CD4-positive, alpha-beta T cell treated with Interleukin-12 subunit alpha and Interleukin-12 subunit beta, for 1 hour (primary cell): Measurements from ENCODE around the gene GLOD4.
A peak's percentile ranks its signal among the peaks of the same experiment; 100 is the strongest.
"Not testable (repeated sequence)": the region's sequence is repeated elsewhere in the genome, so short reads cannot be mapped to it uniquely, and the experiment has no call there.

Source experiments
- DNase-seq: peaks from one replicate; pipeline ENCODE4 v3.0.0-alpha.2; 2020

GLOD4 gene

GRCh38 chr17:802481-802880 is 20.4 kb upstream of the GLOD4 start:
- no peak for DNase-seq

- DNase-seq = no peak
These were observed 19.6 kb upstream of the GLOD4 start for GRCh38 chr17:801660-802059.

DNA sequence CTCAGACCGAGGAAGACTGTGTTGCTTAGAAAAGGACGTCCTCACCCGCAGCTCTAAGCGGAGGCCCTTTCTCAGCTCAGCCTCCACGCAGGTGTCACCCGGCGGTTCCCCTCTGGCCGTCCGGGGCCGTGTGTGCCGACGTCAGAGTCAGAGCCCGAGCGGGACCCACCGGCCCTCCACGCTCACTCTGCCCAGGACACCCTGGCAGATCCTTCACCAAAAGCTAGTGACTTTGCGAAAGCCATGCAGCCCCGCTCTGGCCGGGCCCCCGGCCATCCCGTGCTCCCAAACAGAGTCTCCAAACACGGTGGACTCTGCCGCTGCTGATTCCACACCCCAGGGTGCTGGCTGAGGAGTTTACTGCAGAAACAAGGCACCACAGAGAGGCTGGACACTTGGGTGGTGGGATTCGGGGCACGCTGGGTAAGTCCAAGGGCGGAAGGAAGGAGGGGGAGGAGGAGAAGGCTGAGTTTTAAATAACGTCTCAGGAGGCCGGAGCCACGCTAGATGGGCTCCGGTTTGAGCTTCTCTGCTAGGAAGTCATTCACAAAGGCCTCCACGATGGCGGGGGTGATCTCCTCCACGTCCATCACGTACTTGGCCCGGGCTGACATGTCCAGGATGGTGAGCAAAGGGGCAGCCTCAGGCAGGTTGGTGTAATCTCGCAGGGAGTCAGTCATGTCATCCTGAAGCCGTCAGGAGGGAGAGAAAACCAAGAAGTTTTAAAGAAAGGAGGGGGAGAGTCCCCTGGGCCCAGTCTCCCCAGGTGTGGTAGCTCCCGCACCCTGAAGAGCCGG is 18.6 kb upstream of the GLOD4 start:
- no peak for DNase-seq

- no peak for DNase-seq
These were observed 17.2 kb upstream of the GLOD4 start for GRCh38 chr17:799261-799660.

- no peak for DNase-seq
These were observed 16.2 kb upstream of the GLOD4 start for GRCh38 chr17:798246-798645.

DNA sequence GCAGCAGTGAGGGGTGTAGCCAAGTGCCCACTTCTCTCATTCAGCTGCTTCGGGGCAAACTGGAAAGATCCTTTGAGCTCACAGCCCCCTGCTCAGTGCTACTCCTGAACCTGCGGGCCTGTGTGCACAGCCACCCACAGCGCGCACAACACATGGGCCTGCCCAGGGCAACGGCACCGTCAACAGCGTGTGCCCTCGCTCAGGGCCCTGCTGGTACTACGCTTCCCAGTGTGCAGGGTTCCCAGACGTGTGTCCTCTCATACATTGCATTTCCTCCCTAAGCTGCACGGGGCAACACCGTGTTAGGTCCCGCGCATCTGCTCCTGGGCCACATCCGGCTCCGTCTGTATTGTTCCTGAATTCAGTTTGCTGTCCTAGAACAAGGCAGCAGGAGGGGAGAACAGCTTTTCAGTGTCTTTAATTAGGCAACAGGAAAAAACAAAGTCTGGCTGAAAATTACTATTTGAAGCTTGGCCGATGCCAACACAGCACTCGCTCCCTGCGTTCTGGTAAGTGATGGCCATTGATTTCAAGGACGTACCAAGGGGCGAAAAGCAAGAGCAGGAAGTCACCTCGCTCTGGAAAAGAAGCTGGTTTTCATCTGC is 15.3 kb upstream of the GLOD4 start:
- no peak for DNase-seq

- no peak for DNase-seq
These were observed 14.5 kb upstream of the GLOD4 start for GRCh38 chr17:796609-797008.

DNA sequence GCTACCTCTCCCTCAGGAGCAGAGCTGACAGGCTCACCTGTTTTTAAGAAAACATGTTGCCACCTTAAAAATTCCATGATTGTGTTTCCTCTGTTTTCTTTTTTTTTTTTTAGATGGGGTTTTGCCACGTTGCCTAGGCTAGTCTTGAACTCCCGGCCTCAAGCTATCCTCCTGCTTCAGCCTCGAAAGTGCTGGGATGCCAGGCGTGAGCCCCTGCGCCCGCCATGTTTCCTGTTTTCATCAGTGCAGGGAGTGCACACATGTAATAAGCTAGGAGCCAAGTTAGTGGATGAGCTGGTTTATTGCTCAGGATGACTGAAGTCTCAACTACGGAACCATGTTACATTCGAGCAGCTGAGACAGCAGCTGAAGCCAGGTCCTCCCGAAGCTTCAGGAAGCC is 13.6 kb upstream of the GLOD4 start:
- DNase-seq = no peak

DNA sequence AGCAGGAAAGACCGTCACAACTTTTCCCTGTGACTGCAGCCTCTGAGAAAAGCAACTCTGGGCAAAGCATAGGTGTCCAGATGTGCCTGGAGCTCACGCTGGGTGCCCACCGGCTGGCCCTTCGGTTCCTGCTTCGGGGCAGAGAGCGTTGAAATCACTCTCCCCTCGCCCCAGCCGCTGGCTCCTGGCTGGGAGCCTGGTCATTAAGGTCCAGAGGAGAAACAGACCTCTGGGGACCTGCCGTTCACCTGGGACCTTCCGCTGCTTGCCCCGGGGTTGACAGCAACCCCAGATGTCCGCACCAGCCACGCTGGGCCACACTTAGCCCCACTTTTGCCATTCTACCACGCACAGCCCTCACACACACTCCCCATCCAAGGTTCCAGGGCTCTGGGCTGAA is 13.2 kb upstream of the GLOD4 start:
- DNase-seq = no peak

DNA sequence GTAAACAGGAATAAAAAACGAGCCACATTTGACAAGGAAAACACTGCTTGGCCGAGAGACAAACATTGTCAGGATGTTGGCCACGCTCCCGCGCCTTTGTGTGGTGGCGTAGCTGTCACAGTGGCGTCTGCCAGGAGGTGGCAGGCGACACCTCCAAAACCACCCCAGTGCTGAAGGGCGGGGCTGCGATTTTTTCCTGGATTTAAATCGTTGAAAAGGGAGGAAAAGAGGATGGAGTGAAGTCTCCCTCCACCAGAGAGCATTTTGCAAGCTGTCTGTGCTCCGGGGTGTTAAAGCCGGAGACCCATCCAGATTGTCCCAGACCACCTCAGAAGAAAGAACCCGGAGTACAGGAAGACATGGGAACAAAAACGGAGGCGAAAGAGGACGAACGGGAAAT is 12.8 kb upstream of the GLOD4 start:
- peak; percentile 36 for DNase-seq

- DNase-seq = no peak
These were observed 10.2 kb upstream of the GLOD4 start for GRCh38 chr17:792277-792676.

DNA sequence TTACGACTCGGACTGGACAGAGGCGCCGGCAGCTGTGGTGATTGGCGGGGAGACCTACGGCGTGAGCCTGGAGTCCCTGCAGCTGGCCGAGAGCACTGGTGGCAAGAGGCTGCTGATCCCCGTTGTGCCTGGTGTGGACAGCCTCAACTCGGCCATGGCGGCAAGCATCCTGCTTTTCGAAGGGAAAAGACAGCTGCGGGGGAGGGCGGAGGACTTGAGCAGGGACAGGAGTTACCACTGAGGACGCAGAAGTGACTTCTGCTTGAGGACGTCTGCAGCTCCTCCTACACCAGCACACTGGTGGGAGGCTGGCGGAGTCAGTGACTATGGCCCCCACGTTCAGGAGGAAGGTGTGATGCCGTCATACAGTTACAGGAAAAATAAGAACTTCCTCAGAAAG is 9.7 kb upstream of the GLOD4 start:
- no peak for DNase-seq

- not testable (repeated sequence) for DNase-seq
These were observed 8.8 kb upstream of the GLOD4 start for GRCh38 chr17:790874-791247.

DNA sequence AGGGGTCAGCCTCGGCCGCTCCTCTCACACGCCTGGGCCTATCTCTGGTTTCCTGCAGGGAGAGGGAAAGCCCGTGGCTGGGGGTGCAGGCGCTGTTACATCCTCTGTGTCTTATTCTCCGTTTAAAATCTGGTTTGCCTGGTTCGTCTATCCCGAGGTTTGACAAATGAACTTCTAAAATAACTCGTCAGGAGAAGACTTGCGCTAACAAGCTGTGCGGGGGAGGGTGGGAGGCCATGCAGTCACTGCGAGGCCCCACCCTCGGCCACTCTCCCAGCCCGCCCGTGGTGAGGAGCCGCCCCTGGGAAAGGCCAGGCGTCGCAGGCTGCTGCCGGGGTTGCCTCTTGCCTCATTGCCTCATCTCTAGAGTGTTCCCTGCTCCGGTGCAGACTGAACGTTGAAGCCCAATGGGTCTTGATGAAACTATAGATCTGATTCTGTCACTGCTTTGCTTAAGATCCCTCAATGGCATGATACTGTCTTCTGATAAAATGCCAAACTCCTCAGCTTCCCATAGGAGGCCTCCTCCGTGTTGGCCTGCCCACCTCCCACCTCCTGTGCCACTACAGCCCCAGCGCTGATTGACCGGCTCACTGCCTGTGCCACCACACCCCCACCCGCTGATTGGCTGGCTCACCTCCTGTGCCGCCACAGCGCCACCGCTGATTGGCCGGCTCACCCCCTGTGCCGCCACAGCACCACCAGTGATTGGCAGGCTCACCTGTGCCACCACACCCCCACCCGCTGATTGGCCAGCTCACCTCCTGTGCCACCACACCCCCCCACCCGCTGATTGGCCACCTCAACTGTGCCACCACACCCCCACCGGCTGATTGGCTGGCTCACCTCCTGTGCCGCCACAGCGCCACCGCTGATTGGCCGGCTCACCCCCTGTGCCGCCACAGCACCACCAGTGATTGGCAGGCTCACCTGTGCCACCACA is 8.1 kb upstream of the GLOD4 start:
- not testable (repeated sequence) for DNase-seq

GRCh38 chr17:789160-789840 is 7.2 kb upstream of the GLOD4 start:
- no peak for DNase-seq

- DNase-seq = no peak
These were observed 6.5 kb upstream of the GLOD4 start for GRCh38 chr17:788551-788950.

GRCh38 chr17:787641-788221 is 5.7 kb upstream of the GLOD4 start:
- no peak for DNase-seq

DNA sequence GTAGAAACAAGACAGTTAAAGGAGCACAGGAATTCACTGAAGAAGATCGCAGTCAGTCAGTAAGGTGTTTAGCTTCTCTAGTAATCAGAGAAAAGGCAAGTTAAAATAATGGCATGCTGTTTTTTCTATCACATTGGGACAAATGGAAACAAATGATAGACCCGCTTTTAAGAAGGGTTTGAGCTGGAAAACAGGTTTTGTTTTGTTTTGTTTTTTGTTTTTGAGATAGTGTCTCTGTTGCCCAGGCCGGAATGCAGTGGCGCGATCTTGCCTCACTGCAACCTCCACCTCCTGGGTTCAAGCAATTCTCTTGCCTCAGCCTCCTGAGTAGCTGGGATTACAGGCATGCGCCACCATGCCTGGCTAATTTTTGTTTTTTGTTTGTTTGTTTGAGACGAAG is 3.8 kb upstream of the GLOD4 start:
- not testable (repeated sequence) for DNase-seq

DNA sequence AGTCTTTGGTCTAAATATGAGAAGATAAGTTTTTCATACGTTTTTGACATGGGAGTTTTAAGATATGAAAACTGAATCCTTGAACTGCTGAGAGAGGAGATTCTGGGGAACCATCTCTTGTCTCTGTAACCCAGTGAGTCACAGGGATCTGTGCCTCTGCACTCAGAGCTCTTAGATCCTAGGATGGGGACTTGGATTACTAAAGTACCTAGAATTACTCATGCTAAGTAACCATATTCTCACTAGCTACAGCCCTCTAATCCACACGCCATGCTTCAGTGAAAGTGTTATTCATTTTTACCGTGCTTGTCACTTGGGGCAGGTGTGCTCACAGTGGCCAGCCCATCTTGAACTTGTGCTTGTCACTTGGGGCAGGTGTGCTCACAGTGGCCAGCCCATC is 2.1 kb upstream of the GLOD4 start:
- no peak for DNase-seq

DNA sequence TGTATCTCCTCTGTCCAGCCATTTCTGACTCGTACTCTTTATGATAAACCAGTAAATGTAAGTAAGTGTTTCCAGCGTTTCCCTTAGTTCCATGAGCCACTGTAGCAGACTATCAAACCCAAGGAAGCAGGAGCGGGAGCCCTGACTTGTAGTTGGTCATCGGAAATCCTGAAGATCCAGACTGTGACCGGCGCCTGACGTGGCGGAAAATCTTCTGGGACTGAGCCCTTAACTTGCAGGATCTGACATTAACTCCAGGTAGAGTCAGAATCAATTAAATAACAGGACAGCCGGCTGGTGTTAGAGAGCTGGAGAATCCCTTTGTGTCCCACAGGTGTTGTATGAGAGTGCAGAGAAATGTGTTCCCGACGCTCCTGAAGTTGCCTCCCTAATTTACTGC is 4.0 kb downstream of the GLOD4 start:
- no peak for DNase-seq

DNA sequence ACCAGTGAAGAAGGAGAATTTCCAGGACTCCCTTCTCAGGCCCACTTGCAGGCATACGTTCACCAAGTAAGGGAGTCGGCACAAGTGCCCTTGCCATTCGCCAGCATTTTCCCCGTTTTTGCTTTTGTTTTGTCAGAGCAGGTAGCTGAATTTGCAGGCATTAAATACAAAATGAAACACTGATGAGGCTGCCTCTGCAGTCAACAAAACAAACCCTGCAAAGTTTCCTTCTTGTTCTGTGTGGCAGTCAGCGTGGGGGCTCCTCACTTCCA is 7.8 kb downstream of the GLOD4 start:
- DNase-seq = no peak

DNA sequence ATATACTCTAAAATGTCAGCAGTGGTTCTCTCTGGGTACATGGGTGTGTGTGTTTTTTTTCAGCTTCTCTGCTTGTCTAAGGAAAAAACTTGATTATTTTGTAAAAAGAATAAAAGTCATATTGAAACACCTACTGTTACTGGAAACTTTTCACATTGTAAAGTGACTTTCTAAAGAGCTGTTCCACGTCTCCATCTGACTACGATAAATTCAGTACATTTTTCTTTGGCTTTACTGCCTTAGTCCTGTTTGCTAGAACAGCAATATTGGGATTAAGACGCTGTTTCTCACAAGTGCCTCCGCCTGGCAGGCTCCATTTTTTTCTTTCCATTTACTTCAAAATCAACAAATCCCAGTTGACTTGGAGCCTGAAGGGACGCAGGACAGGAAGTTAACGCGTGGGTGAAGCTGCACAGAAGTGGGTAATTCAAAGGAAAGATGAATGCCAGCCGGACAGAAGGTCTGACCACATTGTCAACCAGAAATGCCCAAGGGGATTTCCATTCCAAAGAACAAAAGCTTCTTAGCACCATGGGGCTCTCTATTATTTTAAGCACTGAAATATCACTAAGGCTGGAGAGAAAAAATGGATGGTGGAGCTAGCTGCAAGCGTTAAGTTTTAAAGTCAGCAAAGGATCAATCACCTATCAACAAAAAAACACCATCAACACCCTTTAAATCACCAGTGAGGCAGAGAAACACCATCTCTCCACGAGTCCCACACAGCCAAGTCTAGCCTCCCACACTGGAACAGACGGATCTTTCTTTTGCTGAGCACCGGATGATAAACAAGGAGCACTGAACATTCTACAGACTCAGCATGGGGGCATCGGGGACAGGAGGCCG is 8.4 kb downstream of the GLOD4 start:
- no peak for DNase-seq
